Subcutaneous adipose tissue (tissue), 4 donors: Measurements from ENCODE around the gene PCDH9. TPM values are rescaled to one million over a fixed set of nuclear protein-coding genes. Genes with fewer than 3 reads are reported as not detected.

Experiments
- CTCF ChIP-seq: fragments of 450-650 bp; IDR thresholded peaks from one replicate; pipeline ENCODE4 v1.5.1; 2016; ENCODE audit warnings: low read depth, mild to moderate bottlenecking, control low read depth, antibody characterized with exemption, moderate library complexity
- total RNA-seq, 4 donors: library from RNA; depleted of rRNA; stranded (reverse); fragments of >200 nt; gene quantifications; one replicate each; pipeline ENCODE4 v1.1.0, GENCODE V29; 2016

Gene PCDH9
- total RNA-seq, 4 donors from 2014 or later: 9.0 to 28.4 (median 12.0) TPM

- no peak for TF ChIP-seq CTCF
Observed at GRCh38 chr13:66974889-66975288, 255.2 kb downstream of the PCDH9 start.

DNA sequence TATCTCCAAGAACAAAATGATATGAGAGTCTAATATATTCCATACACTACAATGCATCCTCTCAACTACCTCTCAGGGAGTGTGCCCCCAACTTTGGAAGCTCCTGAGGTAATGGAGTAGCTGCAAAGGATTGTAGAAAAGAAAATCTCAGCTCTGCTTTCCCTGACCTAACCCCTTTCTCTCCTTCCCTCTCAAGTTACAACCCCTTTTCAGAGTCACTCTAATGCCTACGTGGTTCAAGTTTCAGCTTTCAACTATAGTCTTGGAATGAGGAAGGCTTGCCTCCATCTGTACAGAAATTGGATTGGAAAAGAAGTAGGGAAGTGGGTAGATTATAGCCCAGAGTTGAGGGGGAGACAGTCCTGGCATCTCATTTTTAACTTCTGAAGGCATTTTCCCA is 256.0 kb downstream of the PCDH9 start:
- no peak for TF ChIP-seq CTCF

DNA sequence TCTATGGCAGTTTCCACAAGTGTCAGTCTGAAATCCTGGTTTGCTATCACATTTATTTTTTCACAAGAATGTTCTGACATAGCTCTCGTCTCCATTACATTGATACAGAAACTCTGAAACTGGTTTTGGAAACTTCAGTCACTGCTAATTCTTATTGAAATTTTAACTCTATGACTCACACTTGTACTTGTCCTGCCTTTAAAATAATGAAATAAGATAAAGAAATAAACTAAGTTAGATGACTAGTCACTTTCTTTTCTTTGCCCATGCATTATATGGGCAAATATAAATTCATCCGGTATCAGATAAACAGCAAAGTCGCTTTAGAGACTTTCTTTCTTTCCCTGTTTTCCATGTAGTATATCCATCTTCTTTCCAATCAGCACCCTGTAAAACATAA is 257.5 kb downstream of the PCDH9 start:
- no peak for TF ChIP-seq CTCF

DNA sequence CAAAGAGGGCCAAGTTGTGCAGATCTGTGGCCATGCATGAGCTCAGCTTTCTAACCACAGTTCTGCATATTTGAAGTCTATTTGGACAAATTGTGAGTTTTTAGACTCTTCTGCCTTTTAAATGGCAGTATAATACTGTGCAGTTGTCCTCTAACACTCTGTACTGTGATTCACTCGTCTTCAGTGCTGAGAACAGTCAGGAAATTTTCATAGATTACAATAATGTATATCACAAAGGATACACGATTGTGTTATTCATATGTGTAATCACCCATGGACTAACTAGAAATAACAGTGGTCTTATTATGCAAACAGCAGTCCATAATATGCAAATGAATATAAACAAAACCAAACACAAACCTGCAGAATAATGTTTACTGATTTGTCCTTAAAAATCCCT is 259.1 kb downstream of the PCDH9 start:
- no peak for TF ChIP-seq CTCF

DNA sequence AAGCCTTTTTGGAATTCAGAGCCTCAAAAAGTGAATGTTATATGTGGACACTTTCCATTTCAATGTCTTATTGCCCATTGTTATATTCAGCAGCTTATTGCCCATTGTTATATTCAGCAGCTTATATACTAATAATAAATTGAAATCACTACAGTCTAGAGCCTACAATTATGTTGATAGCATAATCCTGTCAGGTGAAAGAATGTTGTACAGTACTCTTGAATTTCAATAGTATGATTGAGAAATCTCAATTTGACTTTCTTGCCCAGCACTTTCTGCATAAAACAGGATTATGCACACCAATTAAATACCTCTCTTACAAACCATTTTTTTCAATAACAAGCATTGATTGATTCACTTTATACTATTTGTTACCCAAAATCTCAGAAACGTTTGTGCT is 260.8 kb downstream of the PCDH9 start:
- TF ChIP-seq CTCF: no peak

GRCh38 chr13:66967811-66968597 is 262.1 kb downstream of the PCDH9 start:
- no peak for TF ChIP-seq CTCF

DNA sequence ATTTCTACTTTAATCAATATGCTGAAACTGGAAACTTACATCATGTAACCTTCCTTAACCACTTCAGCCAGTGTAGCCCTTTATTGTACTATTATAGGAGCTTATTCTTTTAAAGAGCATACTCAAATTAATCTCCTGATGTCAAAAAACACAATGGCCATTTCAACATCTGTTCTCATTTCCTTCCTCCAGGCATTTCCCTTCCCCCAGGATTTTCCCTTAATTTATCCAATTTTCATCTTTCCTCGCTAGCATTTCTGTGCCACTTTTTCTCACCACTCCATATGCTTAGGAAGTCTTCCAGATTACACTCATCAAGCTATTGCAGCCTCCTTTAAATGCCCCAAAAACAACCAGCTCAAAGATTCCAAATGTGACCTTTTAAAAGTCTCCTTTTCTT is 265.0 kb downstream of the PCDH9 start:
- TF ChIP-seq CTCF: no peak
